CD14-positive monocyte (primary cell): ENCODE results near the gene TPX2. TPM values are rescaled to one million over a fixed set of nuclear protein-coding genes. Genes with fewer than 3 reads are reported as not detected.

ENCODE experiments used
- DNase-seq, 3 donors: peaks; one replicate each; pipeline ENCODE4 v3.0.0-alpha.2; 2011 to 2022
- H2AFZ ChIP-seq: 2 replicates; pipeline ENCODE4 v1.6.0; 2012; ENCODE audit warnings: mild to moderate bottlenecking, low read depth, low read length, inconsistent platforms; ENCODE audit not compliant: insufficient read depth, poor library complexity, severe bottlenecking
- H3K27ac ChIP-seq, 2 donors: 1 replicate in 1 of 2; 2 replicates in 1 of 2; pipeline ENCODE4 v1.5.1; 2012 to 2013; ENCODE audit warnings: low read length in 2 of 2, control low read depth in 1 of 2, inconsistent platforms in 1 of 2, low read depth in 1 of 2, mild to moderate bottlenecking in 1 of 2
- H3K27me3 ChIP-seq, 2 donors: one replicate each; pipeline versions ENCODE4 v1.6.0 to v1.6.1; 2011 to 2013; ENCODE audit warnings: low read length in 2 of 2; ENCODE audit not compliant: control insufficient read depth in 2 of 2, insufficient read depth in 2 of 2
- H3K36me3 ChIP-seq, 2 donors: replicated peaks in 1 of 2; 1 replicate in 1 of 2; 2 replicates in 1 of 2; pipeline versions ENCODE4 v1.5.1 to v1.6.1; 2012 to 2013; ENCODE audit warnings: low read length in 2 of 2, control low read depth in 1 of 2, inconsistent platforms in 1 of 2, mild to moderate bottlenecking in 1 of 2; ENCODE audit not compliant: insufficient read depth in 2 of 2, control insufficient read depth in 1 of 2
- H3K4me1 ChIP-seq, 2 donors: 1 replicate in 1 of 2; 2 replicates in 1 of 2; pipeline versions ENCODE4 v1.5.1 to v1.6.1; 2012 to 2013; ENCODE audit warnings: low read length in 2 of 2, control low read depth in 1 of 2, inconsistent platforms in 1 of 2, mild to moderate bottlenecking in 1 of 2, moderate library complexity in 1 of 2; ENCODE audit not compliant: insufficient read depth in 2 of 2, control insufficient read depth in 1 of 2
- H3K4me2 ChIP-seq: replicated peaks from 2 replicates; pipeline ENCODE3; 2012; ENCODE audit warnings: low read length, moderate library complexity, mild to moderate bottlenecking; ENCODE audit not compliant: poor library complexity, severe bottlenecking; ENCODE audit errors: extremely low read depth
- H3K4me3 ChIP-seq, 3 experiments: fragments of 200-600 bp in 1 of 3; sonication (generic) in 1 of 3; replicated peaks in 1 of 3; 1 replicate in 2 of 3; 2 replicates in 1 of 3; pipeline ENCODE4 v1.5.1; 2011 to 2013; ENCODE audit warnings: low read length in 3 of 3, mild to moderate bottlenecking in 3 of 3, control low read depth in 2 of 3, low read depth in 2 of 3, inconsistent platforms in 1 of 3, moderate library complexity in 1 of 3
- H3K79me2 ChIP-seq: 2 replicates; pipeline ENCODE4 v1.6.0; 2012; ENCODE audit warnings: mild to moderate bottlenecking, control low read depth, inconsistent platforms, low read length, moderate library complexity; ENCODE audit not compliant: insufficient read depth
- H3K9ac ChIP-seq: 2 replicates; pipeline ENCODE4 v1.6.0; 2017; ENCODE audit warnings: low read length, mild to moderate bottlenecking; ENCODE audit not compliant: insufficient read depth, poor library complexity, severe bottlenecking
- H3K9me3 ChIP-seq, 2 donors: replicated peaks in 1 of 2; 1 replicate in 1 of 2; 2 replicates in 1 of 2; pipeline versions ENCODE4 v1.5.1 to v1.6.1; 2012 to 2013; ENCODE audit warnings: low read length in 2 of 2, control low read depth in 1 of 2; ENCODE audit not compliant: control insufficient read depth in 1 of 2, insufficient read depth in 1 of 2
- H4K20me1 ChIP-seq: 2 replicates; pipeline ENCODE4 v1.6.0; 2012; ENCODE audit warnings: mild to moderate bottlenecking, low read length, control low read depth, moderate library complexity; ENCODE audit not compliant: insufficient read depth
- H3K27ac Mint-ChIP-seq, 7 donors: one replicate each; pipeline ENCODE4 v1.8.0; 2020; ENCODE audit warnings: mild to moderate bottlenecking in 7 of 7, mixed read lengths in 7 of 7, moderate library complexity in 6 of 7, inconsistent platforms in 2 of 7
- H3K27me3 Mint-ChIP-seq, 3 donors: one replicate each; pipeline ENCODE4 v1.8.0; 2021 to 2022; ENCODE audit warnings: low read depth in 3 of 3, mild to moderate bottlenecking in 3 of 3, mixed read lengths in 3 of 3, moderate library complexity in 3 of 3, inconsistent platforms in 1 of 3
- H3K36me3 Mint-ChIP-seq, 2 donors: one replicate each; pipeline ENCODE4 v1.8.0; 2020; ENCODE audit warnings: mixed read lengths in 2 of 2, inconsistent platforms in 1 of 2, mild to moderate bottlenecking in 1 of 2
- H3K4me1 Mint-ChIP-seq: one replicate; pipeline ENCODE4 v1.8.0; 2020; ENCODE audit warnings: mild to moderate bottlenecking, mixed read lengths
- H3K4me3 Mint-ChIP-seq, 2 donors: one replicate each; pipeline ENCODE4 v1.8.0; 2020; ENCODE audit warnings: mild to moderate bottlenecking in 2 of 2, mixed read lengths in 2 of 2, moderate library complexity in 1 of 2
- H3K9me3 Mint-ChIP-seq, 7 donors: one replicate each; pipeline ENCODE4 v1.8.0; 2020 to 2022; ENCODE audit warnings: mixed read lengths in 7 of 7, mild to moderate bottlenecking in 6 of 7, moderate library complexity in 6 of 7, inconsistent platforms in 2 of 7
- CTCF ChIP-seq: fragments of 200-600 bp; IDR thresholded peaks from one replicate; pipeline ENCODE4 v1.8.0; 2022; ENCODE audit warnings: antibody characterized with exemption, mild to moderate bottlenecking
- WGBS: methylation state at CpG from one replicate; pipeline ENCODE4 v1.1.5; 2013; ENCODE audit warnings: missing lambda C conversion rate; ENCODE audit not compliant: insufficient coverage; 5-methylcytosine and 5-hydroxymethylcytosine counted together
- intact Hi-C, 2 donors: fragments of 100-400 bp; cut with micrococcal nuclease; formaldehyde crosslinking; loops; one replicate each; pipeline versions ENCODE4 v1.15.0 to v1.15.1; 2023
- polyA plus RNA-seq, 3 donors: library from polyadenylated mRNA; depleted of rRNA in 1 of 3; unstranded in 2 of 3; stranded (reverse) in 1 of 3; fragments of 300-500 nt in 2 of 3; fragments of >200 nt in 1 of 3; fragmentation: Illumina TruSeq in 2 of 3; gene quantifications; 1 replicate in 2 of 3; 2 replicates in 1 of 3; pipeline ENCODE4 v1.2.3, GENCODE V29; 2012 to 2021

TPX2 gene
- polyA plus RNA-seq, 3 donors, result 0.06 TPM; not detected in 2

GRCh38 chr20:31722257-31723068 lies 16.6 kb upstream of the TPX2 start, which contains the start of gene BCL2L1:
BCL2L1 (minus strand) TSS chr20:31722868; CDS start chr20:31722218, 650 bp downstream.
- DNase-seq, result peak; percentile 63 to 75 (median 69)
- 0% methylated on average over 16 of the region's 38 CpGs for WGBS
- Mint-ChIP-seq H3K27me3 (peaks cover 0 to 2% (median 0%) of the 10 kb centered on the region in 3 donors), H3K4me1 (peaks cover 59% of the 10 kb centered on the region), H3K27ac (peak within 1 kb of the TSS; percentile 90 to 98 (median 94)), H3K9me3 (no peaks in the 10 kb centered on the region), H3K4me3 (peak within 1 kb of the TSS; percentile 96), H3K36me3 (peaks cover 36 to 45% of the 10 kb centered on the region in 2 donors)
- intact Hi-C loops, result loop anchor here (2.0 to 5.0 kb wide), 4 partner anchors 26 to 160 kb away; no protein-coding TSS in a partner anchor
- Histone ChIP-seq H4K20me1 (peaks cover 38% of the 10 kb centered on the region), H3K27me3 (no peaks in the 10 kb centered on the region), H3K4me2 (peak within 1 kb of the TSS; percentile 86), H2AFZ (peak within 1 kb of the TSS; percentile 98), H3K27ac (peak within 1 kb of the TSS; percentile 91 to 99), H3K4me1 (peaks cover 41 to 55% of the 10 kb centered on the region in 2 donors), H3K9ac (peak within 1 kb of the TSS; percentile 99), H3K79me2 (peaks cover 57% of the 10 kb centered on the region), H3K4me3 (peak within 1 kb of the TSS; percentile 77 to 98 (median 81)), H3K36me3 (peaks cover 31 to 42% of the 10 kb centered on the region in 2 donors), H3K9me3 (no peaks in the 10 kb centered on the region)
- TF ChIP-seq CTCF, result peak; percentile 70

- Histone ChIP-seq H4K20me1 (peaks cover 32% of the 10 kb centered on the region), H3K9ac (peak overlapping the region; percentile 99), H2AFZ (peak overlapping the region; percentile 98), H3K4me2 (peak overlapping the region; percentile 86), H3K27me3 (no peaks in the 10 kb centered on the region), H3K79me2 (peaks cover 52% of the 10 kb centered on the region), H3K4me1 (peaks cover 45 to 55% of the 10 kb centered on the region in 2 donors), H3K4me3 (peak overlapping the region; percentile 77 to 98 (median 81)), H3K36me3 (peaks cover 26 to 37% of the 10 kb centered on the region in 2 donors), H3K9me3 (no peaks in the 10 kb centered on the region), H3K27ac (peak overlapping the region; percentile 91 to 99)
- Mint-ChIP-seq H3K4me3 (peak overlapping the region; percentile 96), H3K36me3 (peaks cover 31 to 40% of the 10 kb centered on the region in 2 donors), H3K4me1 (peaks cover 59% of the 10 kb centered on the region), H3K9me3 (no peaks in the 10 kb centered on the region), H3K27ac (peak overlapping the region; percentile 90 to 98 (median 94)), H3K27me3 (peaks cover 0 to 2% (median 0%) of the 10 kb centered on the region in 3 donors)
- DNase-seq, result peak in 2 of 3 donors; percentile 36 to 48
- 0% methylated on average over 10 of the region's 10 CpGs for WGBS
- no peak for TF ChIP-seq CTCF
- intact Hi-C loops, result loop anchor here (2.0 to 5.0 kb wide), 4 partner anchors 26 to 161 kb away; no protein-coding TSS in a partner anchor
These were observed 16.1 kb upstream of the TPX2 start for GRCh38 chr20:31723069-31723318.
